ENCODE results near the gene MPIG6B. TPM values are rescaled to one million over a fixed set of nuclear protein-coding genes. Genes with fewer than 3 reads are reported as not detected.

MPIG6B gene
- total RNA-seq, 6 donors from 2014 or later = 0.30 to 4.1 (median 1.2) TPM; not detected in 1

DNA sequence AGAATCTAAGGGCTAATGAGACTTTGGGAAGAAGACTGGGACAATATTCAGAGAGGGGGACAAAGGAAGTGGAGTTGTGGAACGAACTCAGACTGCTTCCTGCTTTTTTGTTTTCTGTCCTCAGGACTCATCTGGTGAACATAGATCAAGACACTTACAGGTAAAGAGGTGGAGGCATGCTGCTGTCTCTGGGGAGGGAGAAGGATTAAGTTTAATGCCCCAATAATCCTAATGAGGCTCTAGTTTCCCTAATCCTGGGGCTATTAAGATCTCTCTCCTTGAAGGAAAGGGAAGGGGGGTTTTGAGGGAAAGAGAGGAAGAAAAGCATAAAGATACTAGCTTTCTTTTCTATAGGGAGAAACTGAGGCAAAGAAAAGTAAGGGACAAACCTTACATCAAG lies 21.2 kb downstream of the MPIG6B start:
- ATAC-seq (ENCODE audit: low FRiP score in 2 of 2) = no peak
- 53 to 59% methylated on average over 1 of the region's 1 CpG for WGBS, 2 donors
- H3K27ac ChIP-seq = no peak overlapping the region

DNA sequence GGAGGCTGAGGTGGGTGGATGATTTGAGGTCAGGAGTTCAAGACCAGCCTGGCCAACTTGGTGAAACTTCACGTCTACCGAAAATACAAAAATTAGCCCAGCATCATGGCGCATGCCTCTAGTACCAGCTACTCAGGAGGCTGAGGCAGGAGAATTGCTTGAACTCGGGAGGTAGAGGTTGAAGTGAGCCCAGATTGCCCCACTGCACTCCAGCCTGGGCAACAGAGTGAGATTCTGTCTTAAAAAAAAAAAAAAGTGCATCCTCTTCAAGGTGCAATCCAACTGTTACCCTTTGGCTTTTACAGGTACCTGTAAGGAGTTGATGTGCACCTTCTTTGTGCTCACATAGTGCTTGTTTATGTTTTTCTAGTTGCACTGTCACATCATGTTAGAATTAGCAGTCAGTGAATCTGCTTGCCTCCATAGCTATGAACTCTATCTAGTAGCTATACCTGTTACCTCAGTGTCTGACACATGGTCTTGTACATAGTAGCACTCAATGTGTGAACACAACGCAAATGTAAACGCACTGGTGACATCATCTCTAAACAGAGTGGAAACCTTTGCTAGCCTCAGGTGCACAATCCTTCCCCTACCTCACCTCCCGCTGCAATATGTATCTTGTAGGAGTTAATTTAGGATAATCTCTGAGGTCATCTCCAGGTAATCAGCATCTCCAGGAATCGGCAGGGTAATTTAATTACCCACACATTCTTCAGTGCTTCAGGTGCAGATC lies 26.3 kb downstream of the MPIG6B start:
- TF ChIP-seq POLR2A (IDR thresholded peaks at IDR 0.05) (no peak), POLR2AphosphoS5 (IDR thresholded peaks at IDR 0.05) (no peak), EP300 (IDR thresholded peaks at IDR 0.05) (no peak)
- TF ChIP-seq, protein P1, sequence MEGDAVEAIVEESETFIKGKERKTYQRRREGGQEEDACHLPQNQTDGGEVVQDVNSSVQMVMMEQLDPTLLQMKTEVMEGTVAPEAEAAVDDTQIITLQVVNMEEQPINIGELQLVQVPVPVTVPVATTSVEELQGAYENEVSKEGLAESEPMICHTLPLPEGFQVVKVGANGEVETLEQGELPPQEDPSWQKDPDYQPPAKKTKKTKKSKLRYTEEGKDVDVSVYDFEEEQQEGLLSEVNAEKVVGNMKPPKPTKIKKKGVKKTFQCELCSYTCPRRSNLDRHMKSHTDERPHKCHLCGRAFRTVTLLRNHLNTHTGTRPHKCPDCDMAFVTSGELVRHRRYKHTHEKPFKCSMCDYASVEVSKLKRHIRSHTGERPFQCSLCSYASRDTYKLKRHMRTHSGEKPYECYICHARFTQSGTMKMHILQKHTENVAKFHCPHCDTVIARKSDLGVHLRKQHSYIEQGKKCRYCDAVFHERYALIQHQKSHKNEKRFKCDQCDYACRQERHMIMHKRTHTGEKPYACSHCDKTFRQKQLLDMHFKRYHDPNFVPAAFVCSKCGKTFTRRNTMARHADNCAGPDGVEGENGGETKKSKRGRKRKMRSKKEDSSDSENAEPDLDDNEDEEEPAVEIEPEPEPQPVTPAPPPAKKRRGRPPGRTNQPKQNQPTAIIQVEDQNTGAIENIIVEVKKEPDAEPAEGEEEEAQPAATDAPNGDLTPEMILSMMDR (IDR thresholded peaks at IDR 0.05) = no peak
- 92 to 95% methylated on average over 8 of the region's 8 CpGs for WGBS, 2 donors

More for the DNA sequence above, 21.2 kb downstream of the MPIG6B start:
- Histone ChIP-seq H3K36me3 (no peaks in the 10 kb centered on the region), H3K9me3 (no peaks in the 10 kb centered on the region), H3K4me1 (peaks cover 8 to 12% (median 10%) of the 10 kb centered on the region in 4 donors), H3K27me3 (no peaks in the 10 kb centered on the region), H3K4me3 (no peak overlapping the region)
- TF ChIP-seq POLR2AphosphoS5 (IDR thresholded peaks at IDR 0.05) (no peak), POLR2A (IDR thresholded peaks at IDR 0.05) (no peak), EP300 (IDR thresholded peaks at IDR 0.05) (no peak)
- TF ChIP-seq, protein P1 (IDR thresholded peaks at IDR 0.05) = no peak
- DNase-seq = no peak

DNA sequence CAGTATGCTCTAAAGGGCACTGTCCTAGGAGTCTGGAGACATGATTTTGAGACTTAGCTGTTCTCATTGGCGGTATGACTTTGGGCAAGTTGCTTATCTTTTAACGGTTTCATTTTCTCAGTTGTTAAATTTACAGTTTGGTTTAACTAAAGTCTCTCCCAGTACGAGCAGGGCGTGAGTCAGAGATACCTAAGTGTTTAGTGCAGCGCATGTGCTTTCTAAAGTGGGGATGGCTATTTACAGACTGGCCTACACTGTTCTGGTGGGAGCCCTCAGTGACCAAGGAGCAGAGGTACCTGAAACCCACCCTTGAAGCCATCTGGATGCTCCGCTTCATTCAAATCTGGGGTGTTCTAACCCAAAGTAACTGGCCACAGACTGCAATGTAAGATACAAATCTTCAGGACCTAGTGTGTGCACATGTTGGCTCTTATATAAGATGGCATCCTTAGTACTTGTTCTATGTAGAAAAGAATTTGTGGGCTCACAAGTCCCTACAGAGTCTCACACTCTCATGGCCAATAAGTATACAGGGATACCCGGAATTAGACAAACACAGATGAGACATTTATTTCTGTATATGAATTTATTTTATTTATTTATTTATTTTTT lies 27.3 kb downstream of the MPIG6B start:
- no peaks in the 10 kb centered on the region for H3K4me1 ChIP-seq
- H3K9me3 ChIP-seq = no peaks in the 10 kb centered on the region
- DNase-seq (no peak), ATAC-seq (ENCODE audit: low FRiP score in 2 of 2) (no peak)
- no peak overlapping the region for H3K27ac ChIP-seq
- no peaks in the 10 kb centered on the region for H3K36me3 ChIP-seq
- H3K27me3 ChIP-seq = no peaks in the 10 kb centered on the region
- 86 to 88% methylated on average over 7 of the region's 7 CpGs for WGBS, 2 donors
- H3K4me3 ChIP-seq = no peak overlapping the region
- TF ChIP-seq, protein P1 (IDR thresholded peaks at IDR 0.05) = no peak
- TF ChIP-seq POLR2A (IDR thresholded peaks at IDR 0.05) = no peak
- TF ChIP-seq POLR2AphosphoS5 (IDR thresholded peaks at IDR 0.05) = no peak
- no peak for TF ChIP-seq EP300 (IDR thresholded peaks at IDR 0.05)

More for the DNA sequence above, 26.3 kb downstream of the MPIG6B start:
- Histone ChIP-seq H3K36me3 (no peaks in the 10 kb centered on the region), H3K4me3 (no peak overlapping the region), H3K27ac (no peak overlapping the region), H3K27me3 (no peaks in the 10 kb centered on the region), H3K4me1 (no peaks in the 10 kb centered on the region), H3K9me3 (no peaks in the 10 kb centered on the region)
- ATAC-seq (ENCODE audit: low FRiP score in 2 of 2) = no peak
- DNase-seq = no peak

DNA sequence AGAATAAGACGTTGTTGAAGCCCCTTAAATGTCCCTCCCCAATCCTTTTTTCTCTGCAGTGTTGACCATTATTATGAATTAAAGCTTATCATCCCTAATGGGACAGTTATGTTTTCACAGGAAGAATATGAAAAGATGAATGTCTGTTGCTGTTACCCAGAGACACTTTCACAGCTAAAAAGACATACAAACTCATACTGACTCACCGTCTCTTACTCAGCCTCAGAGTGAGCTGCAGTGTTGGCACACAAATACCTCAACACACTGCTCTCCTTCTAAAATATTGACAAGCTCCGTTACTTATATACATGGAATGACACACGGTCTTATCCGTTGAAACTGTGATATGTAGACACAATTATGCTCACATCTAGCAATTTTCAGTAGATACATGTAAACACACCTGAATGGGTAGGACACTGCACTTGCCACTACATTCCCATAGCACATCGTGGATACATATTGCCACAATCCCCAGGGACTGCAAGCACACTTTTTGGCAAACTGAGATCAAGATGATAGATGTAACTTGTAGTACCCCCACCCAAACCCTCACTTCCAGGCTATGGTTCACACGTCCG lies 29.7 kb downstream of the MPIG6B start:
- H3K9me3 ChIP-seq = no peaks in the 10 kb centered on the region
- 76 to 80% methylated on average over 8 of the region's 8 CpGs for WGBS, 2 donors
- no peaks in the 10 kb centered on the region for H3K36me3 ChIP-seq
- H3K27me3 ChIP-seq = no peaks in the 10 kb centered on the region
- no peaks in the 10 kb centered on the region for H3K4me1 ChIP-seq
- DNase-seq = no peak
- no peak overlapping the region for H3K27ac ChIP-seq
- no peak for TF ChIP-seq EP300 (IDR thresholded peaks at IDR 0.05)
- TF ChIP-seq, protein P1 (IDR thresholded peaks at IDR 0.05) = no peak
- TF ChIP-seq POLR2AphosphoS5 (IDR thresholded peaks at IDR 0.05) = no peak
- no peak for TF ChIP-seq POLR2A (IDR thresholded peaks at IDR 0.05)
- no peak for ATAC-seq (ENCODE audit: low FRiP score in 2 of 2)
- H3K4me3 ChIP-seq = no peak overlapping the region

Measured in upper lobe of left lung (tissue), 6 donors.